Measurements from ENCODE around the gene GZMM.

GZMM gene

DNA sequence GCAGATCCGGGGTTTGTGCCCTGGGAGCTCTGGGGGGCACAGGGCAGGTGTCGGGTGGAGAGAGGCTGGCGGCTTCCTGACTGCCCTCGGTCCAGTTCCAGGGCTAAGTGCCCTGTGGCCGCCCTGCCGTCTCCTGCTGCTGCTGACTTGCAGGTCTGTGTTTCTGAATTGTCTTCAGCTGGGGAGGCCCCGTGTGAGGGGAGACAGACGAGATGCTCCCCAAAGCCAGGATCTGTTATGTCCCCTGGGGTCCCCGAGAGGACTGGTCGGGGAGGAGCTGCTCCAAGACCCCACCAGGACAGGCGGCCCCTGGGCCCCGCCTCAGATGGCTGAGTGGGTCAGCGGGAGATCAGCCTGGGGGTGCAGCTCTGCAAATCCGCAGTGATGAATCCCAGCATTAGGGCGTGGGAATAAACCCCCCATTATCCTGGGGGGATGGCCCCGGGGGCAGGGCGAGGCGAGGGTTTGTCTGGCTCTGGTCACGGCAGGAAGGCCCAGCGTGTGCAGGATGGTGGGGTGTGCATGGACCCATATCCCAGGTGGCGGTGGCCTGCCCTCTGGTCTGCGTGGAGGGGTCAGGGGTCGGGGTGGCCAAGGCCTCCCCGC lies 50.5 kb downstream of the GZMM start:
- ATAC-seq (ENCODE audit: low read depth) (no peak), DNase-seq (ENCODE audit: low spot score in 2 of 2) (no peak)
- Mint-ChIP-seq H3K27ac (no peak overlapping the region), H3K9me3 (no peaks in the 10 kb centered on the region), H3K4me3 (no peak overlapping the region), H3K36me3 (no peaks in the 10 kb centered on the region), H3K4me1 (no peaks in the 10 kb centered on the region), H3K27me3 (peaks cover 4% of the 10 kb centered on the region)

DNA sequence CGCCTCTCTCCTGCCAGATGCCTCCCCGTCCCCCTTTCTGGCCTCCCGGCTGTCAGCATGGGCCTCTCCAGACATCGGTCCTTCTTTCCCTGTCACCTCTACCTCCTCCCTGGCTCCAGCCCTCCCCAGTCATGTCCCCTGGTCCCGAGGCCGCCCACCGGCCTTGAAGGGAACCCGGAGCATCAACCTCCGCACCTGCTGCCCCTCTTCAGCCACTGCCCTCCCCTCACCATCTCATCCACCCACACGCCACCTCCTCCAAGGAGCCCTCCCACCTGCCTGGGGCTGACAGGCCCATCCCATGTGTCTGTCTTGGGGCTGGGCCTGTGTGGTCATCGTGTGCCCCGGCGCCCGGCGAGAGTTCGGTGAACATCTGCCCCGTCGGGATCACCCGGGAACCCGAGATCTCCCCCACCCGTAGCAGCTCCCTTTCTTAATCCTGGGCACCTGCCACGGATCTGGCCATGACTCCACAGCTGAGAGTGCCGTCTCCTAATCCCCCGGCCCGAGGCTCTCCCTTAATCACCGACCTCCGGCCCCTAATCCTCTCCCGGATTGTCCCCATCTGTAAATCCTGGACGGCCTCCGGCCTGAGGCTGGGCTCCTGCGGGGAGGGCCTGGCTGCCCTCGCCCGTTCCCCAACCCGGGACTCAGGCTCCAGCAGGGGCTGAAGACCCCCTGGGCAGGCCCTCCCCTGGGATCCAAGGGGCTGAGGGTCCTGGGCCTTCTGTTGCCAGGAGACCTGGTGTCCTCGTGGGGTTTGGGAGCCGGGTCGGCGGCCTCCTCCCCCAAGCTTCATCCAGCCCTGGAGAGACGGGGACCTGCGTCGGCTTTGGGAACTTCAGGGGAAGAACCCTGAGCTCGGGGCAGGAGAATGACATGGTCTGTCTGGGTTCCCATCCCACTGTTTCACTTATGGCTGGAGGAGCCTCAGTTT lies 51.7 kb downstream of the GZMM start:
- ATAC-seq (ENCODE audit: low read depth): no peak
- H3K27me3 Mint-ChIP-seq: peaks cover 4% of the 10 kb centered on the region
- H3K27ac Mint-ChIP-seq: no peak overlapping the region
- H3K4me1 Mint-ChIP-seq: no peaks in the 10 kb centered on the region
- no peaks in the 10 kb centered on the region for H3K9me3 Mint-ChIP-seq
- no peak for DNase-seq (ENCODE audit: low spot score in 2 of 2)
- H3K4me3 Mint-ChIP-seq: no peak overlapping the region
- H3K36me3 Mint-ChIP-seq: no peaks in the 10 kb centered on the region

DNA sequence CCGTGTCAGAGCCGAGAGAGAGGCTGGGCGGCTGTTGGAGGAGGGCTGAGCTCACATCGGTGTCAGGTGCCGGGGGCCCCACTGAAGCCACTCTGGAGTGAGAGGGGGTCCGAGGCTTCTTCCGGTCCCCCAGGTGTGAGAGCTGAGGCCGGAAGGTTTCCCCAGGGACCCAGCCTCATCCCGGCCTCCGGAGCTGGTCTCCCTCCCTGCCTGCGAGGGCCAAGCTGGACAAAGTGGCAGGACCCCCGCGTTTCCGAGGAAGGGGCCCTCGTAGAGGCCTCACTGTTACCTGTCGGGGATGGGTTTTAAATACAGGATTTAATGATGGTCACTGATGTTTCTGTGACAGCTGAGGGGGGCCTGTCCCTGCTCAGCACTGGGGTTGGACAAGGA lies 52.4 kb downstream of the GZMM start:
- Mint-ChIP-seq H3K4me3 (no peak overlapping the region), H3K36me3 (no peaks in the 10 kb centered on the region), H3K27me3 (peaks cover 1% of the 10 kb centered on the region), H3K27ac (no peak overlapping the region), H3K4me1 (no peaks in the 10 kb centered on the region), H3K9me3 (no peaks in the 10 kb centered on the region)
- ATAC-seq (ENCODE audit: low read depth) (no peak), DNase-seq (ENCODE audit: low spot score in 2 of 2) (no peak)

DNA sequence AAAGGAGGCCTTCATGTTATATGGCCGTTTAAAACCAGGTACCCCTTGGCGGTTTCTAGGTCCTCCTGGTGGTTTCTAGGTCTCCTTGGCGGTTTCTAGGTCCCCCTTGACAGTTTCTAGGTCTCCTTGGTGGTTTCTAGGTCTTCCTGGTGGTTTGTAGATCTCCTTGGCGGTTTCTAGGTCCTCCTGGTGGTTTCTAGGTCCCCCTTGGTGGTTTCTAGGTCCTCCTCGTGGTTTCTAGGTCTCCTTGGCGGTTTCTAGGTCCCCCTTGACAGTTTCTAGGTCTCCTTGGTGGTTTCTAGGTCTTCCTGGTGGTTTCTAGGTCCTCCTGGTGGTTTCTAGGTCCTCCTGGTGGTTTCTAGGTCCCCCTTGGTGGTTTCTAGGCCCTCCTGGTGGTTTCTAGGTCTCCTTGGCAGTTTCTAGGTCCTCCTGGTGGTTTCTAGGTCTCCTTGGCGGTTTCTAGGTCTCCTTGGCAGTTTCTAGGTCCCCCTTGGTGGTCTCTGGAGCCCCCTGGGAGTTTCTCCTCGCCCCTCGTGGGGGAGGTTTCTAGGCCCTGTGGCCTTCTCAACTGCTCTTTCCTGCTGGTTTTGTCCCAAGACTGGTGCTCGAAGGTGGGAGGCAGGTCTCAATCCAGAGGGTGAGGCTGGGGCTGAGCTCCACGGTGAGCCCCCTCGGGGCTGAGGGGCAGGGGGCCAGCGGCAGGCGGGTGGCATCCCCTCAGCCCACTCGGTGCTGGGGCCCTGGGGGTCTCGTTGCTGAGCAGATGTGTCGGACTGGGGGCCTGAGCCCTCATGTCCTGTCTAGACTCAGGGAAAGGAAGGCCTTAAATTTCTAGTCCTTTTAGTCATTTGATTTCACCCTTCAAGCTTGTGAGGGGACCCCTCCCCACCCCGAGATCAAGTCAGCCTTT lies 53.8 kb downstream of the GZMM start:
- H3K27ac Mint-ChIP-seq: no peak overlapping the region

More for the DNA sequence above, 53.8 kb downstream of the GZMM start:
- Mint-ChIP-seq H3K27me3 (peaks cover 4% of the 10 kb centered on the region), H3K4me1 (peaks cover 2% of the 10 kb centered on the region), H3K4me3 (no peak overlapping the region), H3K9me3 (peaks cover 4% of the 10 kb centered on the region), H3K36me3 (peaks cover 4% of the 10 kb centered on the region)
- no peak for DNase-seq (ENCODE audit: low spot score in 2 of 2)
- no peak for ATAC-seq (ENCODE audit: low read depth)
